K562 (cell line): ENCODE measurements around the gene GLMP. TPM values are rescaled to one million over a fixed set of nuclear protein-coding genes. Genes with fewer than 3 reads are reported as not detected.
A peak's percentile ranks its signal among the peaks of the same experiment; 100 is the strongest.

Source experiments
- BRD9 ChIP-seq: fragments of 450-650 bp; IDR thresholded peaks from 2 replicates; pipeline ENCODE4 v1.6.1; 2018; ENCODE audit warnings: low read depth; ENCODE audit not compliant: partially characterized antibody
- BRF1 ChIP-seq: IDR thresholded peaks from 3 replicates; pipeline ENCODE4 v1.6.1; 2011; ENCODE audit warnings: borderline replicate concordance, mild to moderate bottlenecking; ENCODE audit not compliant: insufficient read length; ENCODE audit errors: extremely low read depth
- HDAC2 ChIP-seq: fragments of 450-650 bp; IDR thresholded peaks from 2 replicates; pipeline ENCODE4 v1.6.1; 2016; ENCODE audit warnings: mild to moderate bottlenecking
- HMGN3 ChIP-seq: IDR thresholded peaks from 2 replicates; pipeline ENCODE4 v1.6.1; 2011; ENCODE audit warnings: borderline replicate concordance, low read depth, mild to moderate bottlenecking, mixed read lengths, low read length; ENCODE audit not compliant: insufficient read length; ENCODE audit errors: extremely low read depth
- HNRNPK ChIP-seq: fragments of 200-400 bp; formaldehyde crosslinking; IDR thresholded peaks from one replicate; pipeline ENCODE4 v1.6.1; 2018; ENCODE audit warnings: mild to moderate bottlenecking, low read depth, low read length; ENCODE audit not compliant: poor library complexity, severe bottlenecking
- KDM1A ChIP-seq, 2 experiments: fragments of 450-650 bp; IDR thresholded peaks; 2 replicates each; pipeline ENCODE4 v1.6.1; 2016; ENCODE audit warnings: mild to moderate bottlenecking in 2 of 2
- MBD2 ChIP-seq: sonication (generic); IDR thresholded peaks from 2 replicates; pipeline ENCODE4 v1.6.1; 2016; ENCODE audit warnings: low read depth, borderline replicate concordance
- NBN ChIP-seq: fragments of 450-650 bp; IDR thresholded peaks from 2 replicates; pipeline ENCODE4 v1.6.1; 2016; ENCODE audit warnings: low read depth, mild to moderate bottlenecking
- NFE2L1 ChIP-seq: fragments of 450-650 bp; IDR thresholded peaks from 2 replicates; pipeline ENCODE4 v1.6.1; 2016; ENCODE audit warnings: missing genetic modification characterization, low read depth, mild to moderate bottlenecking, missing compliant biosample characterization, moderate library complexity, borderline replicate concordance
- SMARCB1 ChIP-seq: IDR thresholded peaks from 2 replicates; pipeline ENCODE4 v1.6.1; 2011; ENCODE audit warnings: improper control_type of control experiment, low read depth; ENCODE audit not compliant: insufficient read length
- ZNF644 ChIP-seq: fragments of 200-800 bp; sonication (Bioruptor generic); IDR thresholded peaks from 2 replicates; pipeline ENCODE4 v1.6.1; 2016; ENCODE audit warnings: low read depth, missing genetic modification characterization, missing compliant biosample characterization
- polyA plus RNA-seq, 8 experiments: library from polyadenylated mRNA; depleted of rRNA in 4 of 8; stranded (reverse) in 5 of 8; unstranded in 3 of 8; fragments of >200 nt; fragmentation: Nextera tagmentation in 2 of 8; fragmentation: Illumina TruSeq in 1 of 8; extraction: Ambion mirVana in 2 of 8; extraction: Trizol in 1 of 8; gene quantifications; 2 replicates each; pipeline versions ENCODE4 v1.2.1 to v1.2.3, GENCODE V29; 2011 to 2014; ENCODE audit warnings: inconsistent platforms in 1 of 8, missing spikeins in 1 of 8
- total RNA-seq, 7 experiments: library from RNA; depleted of rRNA in 6 of 7; stranded (reverse); fragments of >200 nt in 6 of 7; fragmentation: Illumina TruSeq in 2 of 7; extraction: Trizol in 2 of 7; gene quantifications; 2 replicates each; pipeline versions ENCODE4 v1.2.1 to v1.2.3, GENCODE V29; 2011 to 2021; ENCODE audit warnings: low replicate concordance in 1 of 7
- TF ChIP-seq, protein P1 (sequence below): sonication (generic); formaldehyde crosslinking; IDR thresholded peaks from 2 replicates; pipeline ENCODE4 v1.8.0; 2023; ENCODE audit warnings: mild to moderate bottlenecking, missing genetic modification reagents
- TF ChIP-seq, protein P2 (sequence below): sonication (generic); IDR thresholded peaks from 2 replicates; pipeline ENCODE4 v1.6.1; 2016

Gene GLMP
- total and polyA plus RNA-seq, 9 of the 15 experiments (the other 6 are each of a cell fraction or from before 2014, with no cell fraction given): 8.3 to 28.2 (median 22.4) TPM

DNA sequence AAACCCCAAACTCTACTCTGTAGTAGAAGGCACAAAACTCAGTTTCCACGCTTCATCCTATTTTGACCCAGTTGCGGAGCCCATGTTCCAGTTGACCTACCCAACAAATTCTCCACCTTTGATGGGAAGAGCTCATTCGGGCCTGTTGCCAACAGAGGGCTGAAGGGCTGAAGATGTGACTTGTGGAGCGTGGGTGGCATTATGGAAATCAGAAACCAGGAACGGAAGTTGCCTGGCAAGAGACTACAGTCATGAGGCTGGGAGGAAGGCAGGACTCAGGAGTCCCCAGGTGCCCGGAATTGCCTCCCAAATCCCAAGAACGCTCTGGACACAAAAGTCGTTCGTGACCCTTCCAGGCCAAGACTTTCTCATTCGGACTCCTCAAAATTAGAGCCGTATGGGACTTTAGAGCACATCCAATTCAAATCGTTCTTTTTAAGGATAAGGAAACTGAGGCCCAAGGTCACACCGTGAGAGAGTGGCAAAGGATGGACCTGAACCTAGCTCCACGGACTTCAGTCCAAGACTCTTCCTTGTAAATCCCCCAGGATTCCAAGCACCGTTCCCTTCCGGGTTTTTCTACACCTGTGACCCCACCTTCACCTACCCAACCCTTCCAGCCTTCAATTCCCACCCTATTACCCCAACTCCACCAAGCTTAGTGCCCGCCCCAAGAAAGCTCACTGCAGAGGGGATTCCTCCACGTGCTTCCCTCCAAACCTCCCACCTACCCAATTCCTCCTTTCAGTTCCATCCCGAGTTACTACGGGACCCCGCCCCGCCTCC, 13.6 kb downstream of the GLMP start (continued):
- TF ChIP-seq, protein P1, sequence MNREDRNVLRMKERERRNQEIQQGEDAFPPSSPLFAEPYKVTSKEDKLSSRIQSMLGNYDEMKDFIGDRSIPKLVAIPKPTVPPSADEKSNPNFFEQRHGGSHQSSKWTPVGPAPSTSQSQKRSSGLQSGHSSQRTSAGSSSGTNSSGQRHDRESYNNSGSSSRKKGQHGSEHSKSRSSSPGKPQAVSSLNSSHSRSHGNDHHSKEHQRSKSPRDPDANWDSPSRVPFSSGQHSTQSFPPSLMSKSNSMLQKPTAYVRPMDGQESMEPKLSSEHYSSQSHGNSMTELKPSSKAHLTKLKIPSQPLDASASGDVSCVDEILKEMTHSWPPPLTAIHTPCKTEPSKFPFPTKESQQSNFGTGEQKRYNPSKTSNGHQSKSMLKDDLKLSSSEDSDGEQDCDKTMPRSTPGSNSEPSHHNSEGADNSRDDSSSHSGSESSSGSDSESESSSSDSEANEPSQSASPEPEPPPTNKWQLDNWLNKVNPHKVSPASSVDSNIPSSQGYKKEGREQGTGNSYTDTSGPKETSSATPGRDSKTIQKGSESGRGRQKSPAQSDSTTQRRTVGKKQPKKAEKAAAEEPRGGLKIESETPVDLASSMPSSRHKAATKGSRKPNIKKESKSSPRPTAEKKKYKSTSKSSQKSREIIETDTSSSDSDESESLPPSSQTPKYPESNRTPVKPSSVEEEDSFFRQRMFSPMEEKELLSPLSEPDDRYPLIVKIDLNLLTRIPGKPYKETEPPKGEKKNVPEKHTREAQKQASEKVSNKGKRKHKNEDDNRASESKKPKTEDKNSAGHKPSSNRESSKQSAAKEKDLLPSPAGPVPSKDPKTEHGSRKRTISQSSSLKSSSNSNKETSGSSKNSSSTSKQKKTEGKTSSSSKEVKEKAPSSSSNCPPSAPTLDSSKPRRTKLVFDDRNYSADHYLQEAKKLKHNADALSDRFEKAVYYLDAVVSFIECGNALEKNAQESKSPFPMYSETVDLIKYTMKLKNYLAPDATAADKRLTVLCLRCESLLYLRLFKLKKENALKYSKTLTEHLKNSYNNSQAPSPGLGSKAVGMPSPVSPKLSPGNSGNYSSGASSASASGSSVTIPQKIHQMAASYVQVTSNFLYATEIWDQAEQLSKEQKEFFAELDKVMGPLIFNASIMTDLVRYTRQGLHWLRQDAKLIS (CRISPR knock-in tag): no peak; the same call in 1 of the 2 replicates
- TF ChIP-seq MBD2 (no peak), BRF1 (no peak), ZNF644 (tag) (no peak), SMARCB1 (no peak), BRD9 (no peak), HNRNPK (no peak), NBN (0 out of 2 replicates have a peak, but pooled peaks have one; percentile 51), HDAC2 (no peak), NFE2L1 (tag) (no peak), HMGN3 (no peak), KDM1A (IDR thresholded peaks at IDR 0.05) (no peak)
- TF ChIP-seq, protein P2, sequence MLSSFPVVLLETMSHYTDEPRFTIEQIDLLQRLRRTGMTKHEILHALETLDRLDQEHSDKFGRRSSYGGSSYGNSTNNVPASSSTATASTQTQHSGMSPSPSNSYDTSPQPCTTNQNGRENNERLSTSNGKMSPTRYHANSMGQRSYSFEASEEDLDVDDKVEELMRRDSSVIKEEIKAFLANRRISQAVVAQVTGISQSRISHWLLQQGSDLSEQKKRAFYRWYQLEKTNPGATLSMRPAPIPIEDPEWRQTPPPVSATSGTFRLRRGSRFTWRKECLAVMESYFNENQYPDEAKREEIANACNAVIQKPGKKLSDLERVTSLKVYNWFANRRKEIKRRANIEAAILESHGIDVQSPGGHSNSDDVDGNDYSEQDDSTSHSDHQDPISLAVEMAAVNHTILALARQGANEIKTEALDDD: no peak
